ENCODE results near the gene AFAP1. TPM values are rescaled to one million over a fixed set of nuclear protein-coding genes. Genes with fewer than 3 reads are reported as not detected.

AFAP1 gene
- polyA plus RNA-seq, 3 donors = not detected

DNA sequence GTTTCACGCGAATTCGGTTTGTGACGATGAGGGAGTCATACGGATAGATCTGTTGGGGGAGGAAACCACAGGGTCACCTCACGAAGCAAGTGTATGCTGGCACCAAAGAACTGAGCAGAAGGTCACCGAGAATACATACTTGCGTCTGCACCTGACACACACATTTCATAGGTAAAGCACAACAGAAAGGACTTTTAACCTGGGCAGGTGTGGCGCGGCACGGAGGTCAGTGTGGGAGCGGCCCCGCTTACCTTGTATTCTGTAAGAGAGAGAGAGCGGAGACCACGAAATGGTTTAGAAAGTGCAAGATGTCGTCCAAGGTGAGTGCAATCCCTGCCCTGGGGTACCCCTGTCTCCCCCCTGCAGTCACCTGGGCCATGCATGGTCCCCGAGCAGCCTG is 43.6 kb upstream of the AFAP1 start:
- DNase-seq = no peak
- Mint-ChIP-seq H3K4me3 (no peak overlapping the region), H3K27me3 (ENCODE audit: low read depth in 3 of 3) (peaks cover 12 to 19% (median 18%) of the 10 kb centered on the region in 3 donors), H3K9me3 (no peaks in the 10 kb centered on the region), H3K27ac (no peak overlapping the region), H3K36me3 (no peaks in the 10 kb centered on the region), H3K4me1 (no peaks in the 10 kb centered on the region)
- H4K20me1 ChIP-seq (ENCODE audit: insufficient read depth, low read length) = no peaks in the 10 kb centered on the region
- no peaks in the 10 kb centered on the region for H3K36me3 ChIP-seq (replicated peaks in 1 of 2; ENCODE audit: control insufficient read depth in 1 of 2, insufficient read depth in 2 of 2, low read length in 2 of 2)
- intact Hi-C loops (cut with micrococcal nuclease) = no loop called here
- 93% methylated on average over 14 of the region's 17 CpGs for WGBS (ENCODE audit: insufficient coverage)
- TF ChIP-seq, protein P1, sequence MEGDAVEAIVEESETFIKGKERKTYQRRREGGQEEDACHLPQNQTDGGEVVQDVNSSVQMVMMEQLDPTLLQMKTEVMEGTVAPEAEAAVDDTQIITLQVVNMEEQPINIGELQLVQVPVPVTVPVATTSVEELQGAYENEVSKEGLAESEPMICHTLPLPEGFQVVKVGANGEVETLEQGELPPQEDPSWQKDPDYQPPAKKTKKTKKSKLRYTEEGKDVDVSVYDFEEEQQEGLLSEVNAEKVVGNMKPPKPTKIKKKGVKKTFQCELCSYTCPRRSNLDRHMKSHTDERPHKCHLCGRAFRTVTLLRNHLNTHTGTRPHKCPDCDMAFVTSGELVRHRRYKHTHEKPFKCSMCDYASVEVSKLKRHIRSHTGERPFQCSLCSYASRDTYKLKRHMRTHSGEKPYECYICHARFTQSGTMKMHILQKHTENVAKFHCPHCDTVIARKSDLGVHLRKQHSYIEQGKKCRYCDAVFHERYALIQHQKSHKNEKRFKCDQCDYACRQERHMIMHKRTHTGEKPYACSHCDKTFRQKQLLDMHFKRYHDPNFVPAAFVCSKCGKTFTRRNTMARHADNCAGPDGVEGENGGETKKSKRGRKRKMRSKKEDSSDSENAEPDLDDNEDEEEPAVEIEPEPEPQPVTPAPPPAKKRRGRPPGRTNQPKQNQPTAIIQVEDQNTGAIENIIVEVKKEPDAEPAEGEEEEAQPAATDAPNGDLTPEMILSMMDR (IDR thresholded peaks at IDR 0.05) = no peak
- no peak overlapping the region for H2AFZ ChIP-seq (ENCODE audit: insufficient read depth, low read depth, low read length, poor library complexity, severe bottlenecking)
- no peak overlapping the region for H3K27ac ChIP-seq (ENCODE audit: low read depth in 1 of 2, low read length in 2 of 2)
- no peak overlapping the region for H3K4me3 ChIP-seq (replicated peaks in 1 of 3; ENCODE audit: low read depth in 2 of 3, low read length in 3 of 3)
- H3K9me3 ChIP-seq (replicated peaks in 1 of 2; ENCODE audit: control insufficient read depth in 1 of 2, insufficient read depth in 1 of 2, low read length in 2 of 2) = no peaks in the 10 kb centered on the region
- peaks cover 0 to 8% of the 10 kb centered on the region in 2 donors for H3K27me3 ChIP-seq (ENCODE audit: control insufficient read depth in 2 of 2, insufficient read depth in 2 of 2, low read length in 2 of 2)
- H3K4me1 ChIP-seq (ENCODE audit: control insufficient read depth in 1 of 2, insufficient read depth in 2 of 2, low read length in 2 of 2) = no peaks in the 10 kb centered on the region
- H3K4me2 ChIP-seq (replicated peaks; ENCODE audit: extremely low read depth, low read length, poor library complexity, severe bottlenecking) = no peak overlapping the region
- H3K79me2 ChIP-seq (ENCODE audit: insufficient read depth, low read length) = no peaks in the 10 kb centered on the region
- no peak overlapping the region for H3K9ac ChIP-seq (ENCODE audit: insufficient read depth, low read length, poor library complexity, severe bottlenecking)

DNA sequence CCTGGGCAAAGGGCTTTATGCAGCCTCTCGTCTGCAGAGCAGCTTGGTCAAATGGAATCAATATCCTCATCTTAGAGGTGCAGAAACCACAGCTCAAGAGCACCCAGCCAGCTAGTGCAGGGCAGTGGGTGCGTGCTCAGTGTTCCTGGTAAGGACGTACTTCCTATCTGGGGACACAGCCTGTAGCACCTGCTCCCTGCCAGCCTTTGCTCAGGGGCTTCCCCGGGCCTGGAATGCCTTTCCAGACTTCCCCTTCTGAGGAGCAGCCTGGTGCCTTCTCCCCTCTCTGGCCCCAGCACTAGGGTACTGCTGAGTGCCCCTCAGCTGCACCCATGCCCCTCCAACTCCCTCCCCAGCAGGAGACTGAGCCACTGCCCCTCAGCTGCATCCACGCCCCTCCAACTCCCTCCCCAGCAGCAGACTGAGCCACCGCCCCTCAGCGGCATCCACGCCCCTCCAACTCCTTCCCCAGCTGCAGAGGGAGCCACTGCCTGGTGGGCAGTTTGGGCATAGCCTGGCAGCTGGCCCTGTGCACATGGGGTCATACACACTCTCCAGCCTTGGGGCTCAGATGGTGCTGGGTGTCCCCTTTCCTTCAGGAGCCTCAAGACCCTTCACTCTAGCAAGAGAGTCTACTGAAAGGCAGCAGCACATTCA is 42.2 kb upstream of the AFAP1 start:
- Mint-ChIP-seq H3K4me3 (no peak overlapping the region), H3K27me3 (ENCODE audit: low read depth in 3 of 3) (peaks cover 12 to 18% (median 17%) of the 10 kb centered on the region in 3 donors), H3K9me3 (peaks cover 0 to 2% (median 0%) of the 10 kb centered on the region in 7 donors), H3K4me1 (no peaks in the 10 kb centered on the region), H3K27ac (no peak overlapping the region), H3K36me3 (no peaks in the 10 kb centered on the region)
- no peak overlapping the region for H3K4me3 ChIP-seq (replicated peaks in 1 of 3; ENCODE audit: low read depth in 2 of 3, low read length in 3 of 3)
- H3K27ac ChIP-seq (ENCODE audit: low read depth in 1 of 2, low read length in 2 of 2) = no peak overlapping the region
- H3K79me2 ChIP-seq (ENCODE audit: insufficient read depth, low read length) = no peaks in the 10 kb centered on the region
- no peak overlapping the region for H2AFZ ChIP-seq (ENCODE audit: insufficient read depth, low read depth, low read length, poor library complexity, severe bottlenecking)
- DNase-seq = no peak
- no peaks in the 10 kb centered on the region for H4K20me1 ChIP-seq (ENCODE audit: insufficient read depth, low read length)
- 67% methylated on average over 7 of the region's 8 CpGs for WGBS (ENCODE audit: insufficient coverage)
- TF ChIP-seq, protein P1 (IDR thresholded peaks at IDR 0.05) = no peak
- H3K27me3 ChIP-seq (ENCODE audit: control insufficient read depth in 2 of 2, insufficient read depth in 2 of 2, low read length in 2 of 2) = peaks cover 0 to 8% of the 10 kb centered on the region in 2 donors
- H3K4me1 ChIP-seq (ENCODE audit: control insufficient read depth in 1 of 2, insufficient read depth in 2 of 2, low read length in 2 of 2) = no peaks in the 10 kb centered on the region
- H3K36me3 ChIP-seq (replicated peaks in 1 of 2; ENCODE audit: control insufficient read depth in 1 of 2, insufficient read depth in 2 of 2, low read length in 2 of 2) = no peaks in the 10 kb centered on the region
- no peaks in the 10 kb centered on the region for H3K9me3 ChIP-seq (replicated peaks in 1 of 2; ENCODE audit: control insufficient read depth in 1 of 2, insufficient read depth in 1 of 2, low read length in 2 of 2)
- no peak overlapping the region for H3K9ac ChIP-seq (ENCODE audit: insufficient read depth, low read length, poor library complexity, severe bottlenecking)
- intact Hi-C loops (cut with micrococcal nuclease) = no loop called here
- H3K4me2 ChIP-seq (replicated peaks; ENCODE audit: extremely low read depth, low read length, poor library complexity, severe bottlenecking) = no peak overlapping the region
